Activated CD4-positive, CD25-positive, alpha-beta regulatory T cell treated with anti-CD3 and anti-CD28 coated beads, Interleukin-2, amount 50 U/mL, for 72 hours (primary cell): ENCODE measurements around the gene RPP14.

Source experiments
- DNase-seq: peaks from one replicate; pipeline ENCODE4 v3.0.0; 2021

RPP14 gene

DNA sequence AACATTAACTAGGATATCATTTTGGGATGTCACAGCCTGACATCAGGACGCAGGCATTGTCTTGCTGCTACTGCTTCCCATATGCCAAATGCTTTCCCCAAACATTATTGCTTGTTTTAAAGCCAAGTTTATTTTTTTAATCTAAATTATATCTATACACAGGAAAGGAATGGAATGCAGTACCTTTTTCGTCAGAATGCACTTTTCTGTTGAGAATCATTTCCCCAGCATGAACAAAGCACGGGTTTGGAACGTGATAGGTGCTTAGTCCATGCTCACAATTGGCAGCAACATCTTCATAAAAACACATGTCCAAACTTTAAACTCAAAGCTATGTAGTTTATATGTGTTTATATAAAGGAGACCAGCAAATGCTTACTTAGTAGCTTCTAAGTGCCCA, 52.8 kb downstream of the RPP14 start:
- DNase-seq: no peak

- DNase-seq: no peak
Measured at GRCh38 chr3:58359621-58360020, 53.6 kb downstream of the RPP14 start.

DNA sequence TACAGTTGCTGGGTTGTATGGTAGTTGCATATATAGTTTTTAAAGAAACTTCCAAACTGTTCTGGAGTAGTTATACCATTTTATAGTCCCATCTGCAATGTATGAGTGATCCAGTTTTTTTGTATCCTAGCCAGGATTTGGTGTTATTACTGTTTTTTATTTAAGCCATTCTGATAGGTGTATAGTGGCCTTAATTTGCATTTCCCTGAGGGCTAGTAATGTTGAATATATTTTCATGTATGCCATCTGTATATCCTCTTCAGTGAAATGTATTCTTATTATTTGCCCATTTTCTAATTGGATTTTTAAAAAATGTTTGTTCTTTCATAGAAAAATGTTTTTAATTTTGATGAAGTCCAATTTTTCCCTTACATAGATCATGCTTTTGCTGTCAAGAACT, 55.8 kb downstream of the RPP14 start:
- DNase-seq: no peak

- DNase-seq: no peak
Measured at GRCh38 chr3:58366699-58367098, 60.7 kb downstream of the RPP14 start.

GRCh38 chr3:58369038-58369437, 63.0 kb downstream of the RPP14 start:
- no peak for DNase-seq
